ENCODE measurements around the gene PLAA.

PLAA gene

GRCh38 chr9:26946753-26947727, at the start of gene PLAA:
TSS of gene PLAA (minus strand) at chr9:26947242. CDS start at chr9:26947045, 197 bp downstream.
- peak; percentile 75 to 82 (median 78) for DNase-seq

- DNase-seq: no peak
These were observed 48.8 kb upstream of the PLAA start for GRCh38 chr9:26995810-26996209.

GRCh38 chr9:26983340-26983739, 36.3 kb upstream of the PLAA start:
- DNase-seq: no peak

DNA sequence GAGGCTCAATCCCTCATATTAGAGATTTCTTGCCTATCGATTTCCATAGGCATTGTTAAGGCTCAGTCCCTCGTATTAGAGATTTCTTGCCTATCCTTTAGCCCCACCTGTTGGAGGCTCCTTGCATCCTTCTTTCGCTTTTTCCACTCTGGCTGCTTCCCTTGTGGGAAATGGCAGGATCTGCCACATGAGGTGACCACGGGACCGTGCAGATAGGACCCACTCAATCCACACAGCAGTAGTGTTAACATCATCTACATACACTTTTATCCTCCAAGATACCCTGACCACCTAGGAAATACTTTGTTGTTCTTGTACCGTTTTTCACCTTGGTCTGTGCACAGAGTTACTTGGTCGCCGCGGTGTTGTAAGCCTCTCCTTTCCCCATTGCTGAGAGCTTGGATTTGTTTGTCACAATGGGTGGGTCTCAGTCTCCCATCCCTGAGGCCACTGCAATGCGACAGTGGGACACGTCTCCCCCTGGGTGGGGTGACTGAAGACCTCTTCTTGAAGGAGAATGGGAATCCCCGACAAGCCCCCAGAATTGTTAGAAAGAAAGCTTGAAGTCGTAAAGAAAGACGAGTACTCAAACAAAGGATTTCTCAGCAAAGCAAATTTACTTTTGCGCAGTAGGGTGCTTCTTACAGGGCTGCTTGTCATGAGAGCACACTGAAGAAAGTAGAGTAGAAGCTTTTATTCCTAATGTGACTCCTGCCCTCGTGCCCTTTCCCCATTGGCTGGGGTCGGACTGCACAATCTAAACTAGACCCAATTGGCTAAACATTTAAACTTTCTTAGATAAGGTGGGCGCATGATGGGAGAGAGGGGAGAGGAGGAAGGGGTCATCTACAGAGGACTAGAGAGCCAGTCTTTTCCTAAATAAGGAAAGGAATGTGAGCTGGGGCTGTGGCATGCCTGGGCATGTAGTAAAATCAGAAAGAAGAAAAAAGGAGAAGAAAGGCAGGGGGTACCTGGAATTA, 29.0 kb upstream of the PLAA start:
- DNase-seq: no peak

- no peak for DNase-seq
These were observed 27.9 kb upstream of the PLAA start for GRCh38 chr9:26974927-26975326.

DNA sequence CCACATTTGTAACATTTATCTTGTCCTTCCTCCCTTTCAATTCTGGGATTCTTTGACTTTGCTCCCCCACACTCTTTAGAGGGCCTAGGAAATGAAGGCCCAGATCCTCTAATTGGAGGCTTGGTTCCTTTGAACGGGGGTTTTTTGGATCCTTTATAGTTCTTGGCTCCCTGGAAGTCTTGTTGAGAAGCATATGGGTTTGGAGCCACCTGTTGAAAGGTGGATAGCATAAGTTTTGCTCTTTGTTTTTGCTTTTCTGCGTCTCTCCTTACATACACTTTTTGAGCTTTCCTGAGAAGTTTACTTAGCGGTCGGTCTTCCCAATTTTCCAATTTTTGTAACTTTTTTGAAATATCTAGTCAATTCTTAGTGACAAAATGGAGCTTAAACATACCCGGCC, 26.9 kb upstream of the PLAA start:
- no peak for DNase-seq

GRCh38 chr9:26971721-26972120, 24.7 kb upstream of the PLAA start:
- DNase-seq: no peak

- no peak for DNase-seq
These were observed 9.8 kb upstream of the PLAA start for GRCh38 chr9:26956860-26957233.

- DNase-seq: peak; percentile 71 to 89 (median 80)
These were observed 9.1 kb upstream of the PLAA start, which contains the start of gene IFT74 for GRCh38 chr9:26955921-26956859. TSS of gene IFT74 (plus strand) at chr9:26956412. CDS start at chr9:26961968, 5,556 bp downstream.

DNA sequence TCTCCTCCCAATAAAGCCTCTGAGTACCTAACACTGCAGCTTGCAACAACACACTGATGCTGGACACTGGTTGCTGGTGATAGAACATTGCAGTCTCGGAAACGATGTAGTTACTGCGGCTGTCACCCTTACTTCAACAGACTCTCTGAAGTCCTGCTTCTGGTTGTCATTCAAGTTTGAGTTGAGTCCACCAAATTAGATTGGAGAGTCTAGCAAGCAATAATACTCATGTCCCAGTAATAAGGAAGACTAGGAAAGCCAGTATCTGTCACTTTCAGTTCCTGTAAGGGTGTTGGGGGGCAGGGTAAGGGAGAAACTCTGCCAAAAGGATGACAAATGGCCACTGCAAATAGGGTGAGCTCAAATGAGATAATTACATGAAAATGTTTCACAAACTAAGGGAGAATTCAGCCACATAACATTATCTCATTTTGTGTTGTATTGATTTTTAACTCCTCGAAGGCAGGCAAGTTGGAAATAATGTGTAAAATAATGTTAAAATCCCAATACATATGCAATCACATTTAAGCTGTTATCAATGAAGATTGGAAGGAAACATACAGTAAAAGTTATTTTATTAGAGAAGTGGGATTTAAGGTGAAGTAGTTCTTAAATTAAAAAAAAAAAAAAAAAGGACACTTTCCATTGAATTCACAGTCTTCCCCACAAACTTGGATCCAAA, 8.3 kb upstream of the PLAA start:
- DNase-seq: no peak

DNA sequence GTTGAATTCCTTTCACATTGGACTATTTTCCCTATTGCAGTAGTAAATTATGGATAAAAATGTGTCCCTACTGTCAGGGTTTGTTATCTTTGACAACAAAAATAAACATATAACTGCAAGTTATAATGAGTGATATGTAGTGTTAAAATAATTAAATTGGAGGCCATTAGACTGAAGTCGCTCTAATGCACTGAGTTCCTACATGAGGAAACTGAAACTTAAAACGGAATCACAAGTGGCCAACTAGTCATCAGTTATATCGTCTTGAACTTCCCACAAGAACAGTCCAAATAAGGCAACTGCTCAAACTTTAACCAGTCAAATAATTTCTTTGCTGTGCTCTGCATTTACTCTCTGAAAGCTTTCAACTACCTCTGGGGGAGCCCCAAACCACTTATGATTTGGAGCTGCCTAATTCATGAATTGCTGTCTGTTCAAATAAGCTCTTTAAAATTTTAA, 7.0 kb upstream of the PLAA start:
- no peak for DNase-seq

DNA sequence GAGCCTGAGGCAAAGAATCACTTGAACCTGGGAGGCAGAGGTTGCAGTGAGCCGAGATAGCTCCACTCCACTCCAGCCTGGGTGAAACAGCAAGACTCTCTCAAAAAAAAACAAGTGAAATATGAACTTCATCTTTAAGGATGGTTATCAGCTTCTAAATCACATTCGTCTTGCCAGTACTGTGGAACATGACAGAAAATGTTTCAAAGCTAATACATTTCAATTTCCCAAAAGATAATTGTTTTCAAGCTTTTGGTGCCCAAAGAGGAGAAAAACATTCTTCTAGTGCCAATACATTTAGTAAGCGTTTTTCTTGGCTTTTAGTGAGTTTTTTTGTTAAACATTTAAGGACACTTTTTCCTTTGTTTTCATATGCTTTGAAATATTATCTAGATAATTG, 4.8 kb upstream of the PLAA start:
- no peak for DNase-seq

DNA sequence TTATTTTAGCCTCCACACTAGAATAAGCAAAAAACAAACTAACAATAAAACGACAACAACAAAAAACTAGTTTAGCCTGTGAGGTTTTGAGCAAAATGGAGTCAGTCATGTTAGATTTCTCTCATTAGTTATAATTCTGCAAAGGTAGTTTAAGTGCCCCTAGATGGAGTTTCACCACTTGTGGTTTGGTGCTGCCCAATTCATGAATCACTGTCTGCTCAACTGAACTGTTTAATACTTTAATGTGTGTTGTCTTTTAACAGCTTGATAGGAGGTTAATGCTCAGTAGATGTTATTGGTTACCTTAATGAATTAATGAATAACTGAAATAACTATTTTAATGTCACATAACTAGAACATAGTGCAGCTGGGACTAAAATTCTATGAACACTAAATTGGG, 3.5 kb upstream of the PLAA start:
- no peak for DNase-seq

GRCh38 chr9:26949637-26950069, 2.6 kb upstream of the PLAA start:
- no peak for DNase-seq

GRCh38 chr9:26947736-26948135, 694 bp upstream of the PLAA start:
- DNase-seq: no peak

GRCh38 chr9:26945591-26945990, 1.5 kb downstream of the PLAA start:
- DNase-seq: no peak

DNA sequence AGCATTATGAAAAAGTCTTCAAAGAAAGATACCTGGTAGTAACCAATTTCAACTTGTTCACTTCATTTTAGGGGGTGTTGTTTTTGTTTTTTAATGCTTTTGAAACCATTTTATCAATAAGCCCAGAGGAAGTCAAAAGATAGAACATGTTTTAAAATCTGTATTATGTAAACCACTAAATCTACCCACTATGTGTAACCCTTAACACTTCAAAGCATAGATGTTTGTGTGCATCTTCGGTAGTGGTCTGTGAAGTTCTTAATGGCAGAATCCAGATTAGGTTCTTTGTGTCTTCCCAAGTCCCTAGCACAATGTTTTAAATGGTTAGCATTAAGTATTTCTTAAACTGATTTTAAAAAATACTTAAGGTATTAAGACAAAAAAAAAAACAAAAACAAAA, 6.3 kb downstream of the PLAA start:
- DNase-seq: no peak

DNA sequence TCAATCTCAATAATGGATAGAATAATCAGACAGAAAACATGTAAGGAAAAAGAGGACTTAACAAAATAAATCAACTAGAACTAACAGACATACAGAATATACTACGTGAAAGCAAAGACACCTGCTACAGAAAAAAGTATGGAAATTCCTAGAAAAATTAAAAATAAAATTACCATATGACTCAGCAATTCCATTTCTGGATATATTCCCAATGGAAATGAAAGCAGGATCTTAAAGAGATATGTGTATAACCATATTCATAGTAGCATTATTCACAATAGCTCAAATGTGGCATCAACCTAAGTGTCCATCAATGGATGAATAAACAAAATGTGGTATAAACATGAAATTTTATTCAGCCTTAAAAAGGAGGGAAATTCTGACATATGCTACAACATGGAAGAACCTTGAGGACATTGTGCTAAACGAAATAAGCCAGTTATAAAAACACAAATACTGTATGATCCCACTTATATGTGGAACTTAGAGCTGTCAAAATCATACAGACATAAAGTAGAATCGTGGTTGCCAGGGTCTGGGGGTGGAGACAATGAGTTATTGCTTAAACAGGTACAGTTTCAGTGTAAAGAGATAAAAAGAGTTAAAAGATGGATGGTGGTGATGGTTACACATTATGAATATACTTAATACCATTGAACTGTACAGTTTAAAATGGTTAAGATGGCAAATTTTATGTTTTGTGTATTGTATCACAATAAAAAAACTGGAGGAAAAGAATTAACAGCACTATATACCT, 6.9 kb downstream of the PLAA start:
- no peak for DNase-seq

- DNase-seq: no peak
These were observed 9.1 kb downstream of the PLAA start for GRCh38 chr9:26937816-26938371.

- no peak for DNase-seq
These were observed 11.2 kb downstream of the PLAA start for GRCh38 chr9:26935847-26936246.

All from activated naive CD4-positive, alpha-beta T cell (primary cell).